ENCODE measurements around the gene CEP95.

GRCh38 chr17:64515419-64515818 lies 8.6 kb downstream of the CEP95 start:
- TF ChIP-seq CTCF (IDR thresholded peaks at IDR 0.05) (no peak), POLR2A (IDR thresholded peaks at IDR 0.05) (no peak)
